Smooth muscle cell (in vitro differentiated cells): ENCODE results near the gene CLDN20. TPM values are rescaled to one million over a fixed set of nuclear protein-coding genes. Genes with fewer than 3 reads are reported as not detected.

ENCODE experiments used
- DNase-seq: peaks from one replicate; lab custom pipeline; 2025; ENCODE audit not compliant: unreplicated experiment; lab: John Stamatoyannopoulos, UW
- H2AFZ ChIP-seq: fragments of 200-600 bp; sonication (generic); 2 replicates; pipeline ENCODE4 v1.6.0; 2016; ENCODE audit warnings: antibody characterized with exemption, low read depth, mild to moderate bottlenecking
- H3F3A ChIP-seq: fragments of 200-600 bp; sonication (generic); 2 replicates; pipeline ENCODE4 v1.6.0; 2017; ENCODE audit warnings: antibody characterized with exemption, low read depth
- H3K27ac ChIP-seq: fragments of 200-600 bp; sonication (generic); 2 replicates; pipeline ENCODE4 v1.5.1; 2016; ENCODE audit warnings: low read depth, mild to moderate bottlenecking
- H3K27me3 ChIP-seq: fragments of 200-600 bp; sonication (generic); 2 replicates; pipeline ENCODE4 v1.6.1; 2016; ENCODE audit warnings: low read depth, mild to moderate bottlenecking
- H3K36me3 ChIP-seq: fragments of 200-600 bp; sonication (generic); 2 replicates; pipeline ENCODE4 v1.5.1; 2016; ENCODE audit warnings: low read depth
- H3K4me1 ChIP-seq: fragments of 200-600 bp; sonication (generic); 2 replicates; pipeline ENCODE4 v1.5.1; 2016; ENCODE audit warnings: low read depth
- H3K4me2 ChIP-seq: fragments of 200-600 bp; sonication (generic); 2 replicates; pipeline ENCODE4 v1.6.0; 2016; ENCODE audit warnings: mild to moderate bottlenecking
- H3K4me3 ChIP-seq: fragments of 200-600 bp; sonication (generic); 2 replicates; pipeline ENCODE4 v1.5.1; 2016; ENCODE audit warnings: mild to moderate bottlenecking
- H3K79me2 ChIP-seq: fragments of 200-600 bp; sonication (generic); 2 replicates; pipeline ENCODE4 v1.6.0; 2016; ENCODE audit warnings: low read depth, mild to moderate bottlenecking
- H3K9ac ChIP-seq: fragments of 200-600 bp; sonication (generic); 2 replicates; pipeline ENCODE4 v1.6.0; 2016; ENCODE audit warnings: low read depth
- H3K9me3 ChIP-seq: fragments of 200-600 bp; sonication (generic); replicated peaks from 2 replicates; pipeline ENCODE4 v1.5.1; 2016; ENCODE audit warnings: low read depth
- H4K20me1 ChIP-seq: fragments of 200-600 bp; sonication (generic); 2 replicates; pipeline ENCODE4 v1.6.0; 2016; ENCODE audit warnings: low read depth
- CTCF ChIP-seq: fragments of 200-600 bp; sonication (generic); IDR thresholded peaks from 2 replicates; pipeline ENCODE4 v1.5.1; 2017; ENCODE audit warnings: borderline replicate concordance, mild to moderate bottlenecking, antibody characterized with exemption; ENCODE audit not compliant: insufficient read depth, poor library complexity, severe bottlenecking
- WGBS: methylation state at CpG from one replicate; pipeline ENCODE4 v1.1.7; 2016; ENCODE audit warnings: low lambda C conversion rate; 5-methylcytosine and 5-hydroxymethylcytosine counted together
- polyA plus RNA-seq: library from polyadenylated mRNA; unstranded; fragments of >200 nt; fragmentation: Nextera tagmentation; extraction: Ambion mirVana; gene quantifications from 2 replicates; pipeline ENCODE4 v1.2.1, GENCODE V29; 2016
- total RNA-seq: library from RNA; depleted of rRNA; stranded (reverse); fragments of >200 nt; gene quantifications from 2 replicates; pipeline ENCODE4 v1.2.3, GENCODE V29; 2014

The CLDN20 gene
- total and polyA plus RNA-seq, 2 experiments from 2014 or later, result not detected

GRCh38 chr6:155223646-155224451 is 40.0 kb upstream of the CLDN20 start:
- Histone ChIP-seq H3K9ac (peak overlapping the region; percentile 62), H3F3A (peaks cover 5% of the 10 kb centered on the region), H3K79me2 (no peaks in the 10 kb centered on the region), H3K4me3 (peak overlapping the region; percentile 16), H3K27me3 (no peaks in the 10 kb centered on the region), H3K4me1 (peaks cover 11% of the 10 kb centered on the region), H4K20me1 (no peaks in the 10 kb centered on the region), H2AFZ (no peak overlapping the region), H3K27ac (peak overlapping the region; percentile 90), H3K4me2 (peak overlapping the region; percentile 73), H3K9me3 (no peaks in the 10 kb centered on the region), H3K36me3 (no peaks in the 10 kb centered on the region)
- WGBS, result 64% methylated on average over 12 of the region's 12 CpGs
- DNase-seq, result no peak
- TF ChIP-seq CTCF, result no peak

GRCh38 chr6:155224618-155225017 is 39.2 kb upstream of the CLDN20 start:
- Histone ChIP-seq H3K79me2 (no peaks in the 10 kb centered on the region), H3K9ac (peak overlapping the region; percentile 38), H3K4me1 (peaks cover 11% of the 10 kb centered on the region), H3K4me2 (no peak overlapping the region), H3K36me3 (no peaks in the 10 kb centered on the region), H3K27ac (peak overlapping the region; percentile 90), H3K4me3 (no peak overlapping the region), H3F3A (peaks cover 5% of the 10 kb centered on the region), H2AFZ (no peak overlapping the region), H3K9me3 (no peaks in the 10 kb centered on the region), H3K27me3 (no peaks in the 10 kb centered on the region), H4K20me1 (no peaks in the 10 kb centered on the region)
- WGBS, result 96% methylated on average over 7 of the region's 7 CpGs
- TF ChIP-seq CTCF, result no peak
- DNase-seq, result no peak

DNA sequence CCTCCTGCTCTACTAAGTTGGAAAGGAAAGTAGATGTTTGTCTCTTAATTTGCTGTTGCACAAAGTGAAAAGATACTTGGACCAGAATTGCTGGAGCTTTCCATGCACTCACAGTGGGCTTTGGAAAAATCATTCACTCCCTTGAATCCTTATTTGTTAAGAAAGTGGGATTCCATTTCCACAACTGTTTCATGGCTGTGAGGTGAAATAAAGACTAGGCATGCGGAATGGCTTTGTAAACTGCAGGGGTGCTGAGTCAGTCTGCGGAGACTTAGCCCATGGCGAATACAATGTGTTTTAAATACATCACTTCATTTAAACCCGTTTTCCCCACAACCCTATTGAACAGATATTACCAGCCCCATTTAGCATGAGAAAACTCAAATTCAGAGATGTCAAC is 36.8 kb upstream of the CLDN20 start:
- no peaks in the 10 kb centered on the region for H3K36me3 ChIP-seq
- no peak overlapping the region for H3K27ac ChIP-seq
- no peaks in the 10 kb centered on the region for H3K79me2 ChIP-seq
- H3K4me3 ChIP-seq, result no peak overlapping the region
- TF ChIP-seq CTCF, result no peak
- no peak overlapping the region for H3K9ac ChIP-seq
- no peaks in the 10 kb centered on the region for H3K9me3 ChIP-seq
- no peak overlapping the region for H3K4me2 ChIP-seq
- peaks cover 11% of the 10 kb centered on the region for H3K4me1 ChIP-seq
- no peak overlapping the region for H2AFZ ChIP-seq
- no peaks in the 10 kb centered on the region for H3K27me3 ChIP-seq
- H4K20me1 ChIP-seq, result no peaks in the 10 kb centered on the region
- no peak for DNase-seq
- WGBS, result 83% methylated on average over 4 of the region's 4 CpGs
- H3F3A ChIP-seq, result peaks cover 5% of the 10 kb centered on the region
